Heart right ventricle (tissue), 16 donors: ENCODE measurements around the gene RP9. TPM values are rescaled to one million over a fixed set of nuclear protein-coding genes. Genes with fewer than 3 reads are reported as not detected.

Experiments used
- ATAC-seq, 8 donors: fragments of 200-7000 bp; cut with Tn5 transposase; one replicate each; pipeline ENCODE4 v1.9.1; 2020; ENCODE audit warnings: mild to moderate bottlenecking in 8 of 8, moderate library complexity in 8 of 8, moderate number of reproducible peaks in 1 of 8
- DNase-seq, 2 donors: peaks; one replicate each; pipeline ENCODE4 v3.0.0-alpha.2; 2020
- H3K27ac ChIP-seq, 10 donors: fragments of 200-600 bp; sonication (generic) in 2 of 10; one replicate each; pipeline versions ENCODE4 v1.5.0 to v1.8.0; 2020 to 2022; ENCODE audit warnings: mild to moderate bottlenecking in 3 of 10
- H3K27me3 ChIP-seq, 7 donors: fragments of 200-600 bp; one replicate each; pipeline ENCODE4 v1.8.0; 2021 to 2022; ENCODE audit warnings: mild to moderate bottlenecking in 2 of 7
- H3K36me3 ChIP-seq, 9 donors: fragments of 200-600 bp; sonication (generic) in 1 of 9; one replicate each; pipeline versions ENCODE4 v1.5.0 to v1.8.0; 2020 to 2022; ENCODE audit warnings: mild to moderate bottlenecking in 2 of 9
- H3K4me1 ChIP-seq, 9 donors: fragments of 200-600 bp; sonication (generic) in 1 of 9; one replicate each; pipeline versions ENCODE4 v1.5.0 to v1.8.0; 2020 to 2022; ENCODE audit warnings: mild to moderate bottlenecking in 4 of 9
- H3K4me3 ChIP-seq, 10 donors: fragments of 200-600 bp; sonication (generic) in 2 of 10; one replicate each; pipeline versions ENCODE4 v1.5.0 to v1.8.0; 2020 to 2022; ENCODE audit warnings: mild to moderate bottlenecking in 7 of 10, moderate library complexity in 2 of 10
- H3K9me3 ChIP-seq, 11 donors: fragments of 200-600 bp in 10 of 11; sonication (generic) in 2 of 11; one replicate each; pipeline versions ENCODE4 v1.5.0 to v1.8.0; 2013 to 2022; ENCODE audit warnings: mild to moderate bottlenecking in 2 of 11, control low read depth in 1 of 11, moderate library complexity in 1 of 11
- CTCF ChIP-seq, 9 donors: fragments of 200-600 bp; sonication (generic) in 2 of 9; IDR thresholded peaks; one replicate each; pipeline versions ENCODE4 v1.5.0 to v1.8.0; 2021 to 2022; ENCODE audit warnings: antibody characterized with exemption in 9 of 9, mild to moderate bottlenecking in 5 of 9, moderate library complexity in 1 of 9
- WGBS, 2 donors: extraction: QIAGEN DNeasy Blood & Tissue Kit; methylation state at CpG; one replicate each; pipeline ENCODE4 v1.1.7; 2013; ENCODE audit warnings: inconsistent platforms in 1 of 2; 5-methylcytosine and 5-hydroxymethylcytosine counted together
- intact Hi-C, 10 donors: fragments of 100-400 bp; cut with DNase I; formaldehyde crosslinking; loops; one replicate each; pipeline versions ENCODE4 v1.11.1 to v1.14.2; 2022
- polyA plus RNA-seq, 2 donors: library from polyadenylated mRNA; stranded (reverse); fragments of 200-250 nt; gene quantifications; one replicate each; pipeline ENCODE4 v1.2.3, GENCODE V29; 2013
- total RNA-seq, 10 donors: library from RNA; stranded (reverse); fragmentation: NEBNext Ultra II Directional in 3 of 10; extraction: Animal tissue kit (Norgen Biotek cat#: 25700) in 3 of 10; gene quantifications; one replicate each; pipeline versions ENCODE4 v1.2.1 to v1.2.4, GENCODE V29; 2021 to 2023
- donor health status: Arrhythmogenic right ventricular cardiomyopathy.
- donor health status: ischemic (EF 13 %, LVEDD 7.1; RV severe dilation, severe dysfunction).
- donor health status: healthy with polysubstance abuse.
- donor health status: DM: no; HTN: yes; CAD: no.
- donor health status: DM: no; HTN: no; CAD: no.
- donor health status: ischemic (EF 25% LVEDD 6.9; RV normal size, moderate dysfunction).
- donor health status: ischemic (EF 25% LVEDD 5.7; RV mildly dilated, moderate dysfunction).
- donor health status: healthy.
- donor health status: DM: yes; HTN: yes; CAD: no.
- donor health status: Ischemic cardiomyopathy.
- donor health status: ischemic (EF 35%, LVEDD 5.7; RV mildly dilated, moderate dysfunction).
- donor health status: nonischemic (EF 11% LVEDD 7.7; RV severe dilation, severe dysfunction).
- donor health status: DM: yes; HTN: yes; CAD: no.
- donor health status: PGD.
- donor health status: ischemic (EF 29% LVEDD 5.4; RV normal size, mild dysfunction).
- donor health status: nonischemic (EF 23%, LVEDD 6.1; RV moderate dilation, normal function).

Gene RP9
- total and polyA plus RNA-seq, 12 donors: 12.9 to 43.4 (median 19.5) TPM

- no peaks in the 10 kb centered on the region for H3K4me1 ChIP-seq
- H3K27me3 ChIP-seq: no peaks in the 10 kb centered on the region
- WGBS, 2 donors: 90 to 93% methylated on average over 9 of the region's 9 CpGs
- no peak overlapping the region for H3K4me3 ChIP-seq
- no peak for TF ChIP-seq CTCF (IDR thresholded peaks at IDR 0.05)
- DNase-seq (no peak), ATAC-seq (no peak)
- no peaks in the 10 kb centered on the region for H3K36me3 ChIP-seq
- intact Hi-C loops: no loop called here
- no peaks in the 10 kb centered on the region for H3K9me3 ChIP-seq
- H3K27ac ChIP-seq: no peak overlapping the region
Measured at GRCh38 chr7:33079763-33080690, 29.2 kb downstream of the RP9 start.

- DNase-seq (no peak), ATAC-seq (no peak)
- Histone ChIP-seq H3K36me3 (no peaks in the 10 kb centered on the region), H3K27me3 (no peaks in the 10 kb centered on the region), H3K27ac (no peak overlapping the region), H3K4me1 (no peaks in the 10 kb centered on the region), H3K4me3 (no peak overlapping the region), H3K9me3 (no peaks in the 10 kb centered on the region)
- WGBS, 2 donors: 84 to 88% methylated on average over 2 of the region's 2 CpGs
- intact Hi-C loops: no loop called here
- no peak for TF ChIP-seq CTCF (IDR thresholded peaks at IDR 0.05)
Measured at GRCh38 chr7:33079096-33079495, 30.1 kb downstream of the RP9 start.

- intact Hi-C loops: no loop called here
- Histone ChIP-seq H3K4me1 (peaks cover 0 to 15% (median 0%) of the 10 kb centered on the region in 9 donors), H3K27me3 (no peaks in the 10 kb centered on the region), H3K27ac (no peak overlapping the region), H3K9me3 (no peaks in the 10 kb centered on the region), H3K4me3 (no peak overlapping the region), H3K36me3 (no peaks in the 10 kb centered on the region)
- no peak for TF ChIP-seq CTCF (IDR thresholded peaks at IDR 0.05)
- ATAC-seq (no peak), DNase-seq (no peak)
- 78 to 94% methylated on average over 3 of the region's 3 CpGs for WGBS, 2 donors
Measured at GRCh38 chr7:33076737-33077136, 32.5 kb downstream of the RP9 start.

- ATAC-seq (no peak), DNase-seq (no peak)
- H3K27ac ChIP-seq: no peak overlapping the region
- no peaks in the 10 kb centered on the region for H3K36me3 ChIP-seq
- TF ChIP-seq CTCF (IDR thresholded peaks at IDR 0.05): no peak
- intact Hi-C loops: no loop called here
- WGBS, 2 donors: 73 to 82% methylated on average over 3 of the region's 3 CpGs
- peaks cover 0 to 1% (median 0%) of the 10 kb centered on the region in 11 donors for H3K9me3 ChIP-seq
- H3K4me3 ChIP-seq: no peak overlapping the region
- no peaks in the 10 kb centered on the region for H3K27me3 ChIP-seq
- peaks cover 0 to 15% (median 0%) of the 10 kb centered on the region in 9 donors for H3K4me1 ChIP-seq
Measured at GRCh38 chr7:33075818-33076518, 33.2 kb downstream of the RP9 start.
